ENCODE data around the gene FRS2.
A peak's percentile ranks its signal among the peaks of the same experiment; 100 is the strongest.

FRS2 gene, protein sequence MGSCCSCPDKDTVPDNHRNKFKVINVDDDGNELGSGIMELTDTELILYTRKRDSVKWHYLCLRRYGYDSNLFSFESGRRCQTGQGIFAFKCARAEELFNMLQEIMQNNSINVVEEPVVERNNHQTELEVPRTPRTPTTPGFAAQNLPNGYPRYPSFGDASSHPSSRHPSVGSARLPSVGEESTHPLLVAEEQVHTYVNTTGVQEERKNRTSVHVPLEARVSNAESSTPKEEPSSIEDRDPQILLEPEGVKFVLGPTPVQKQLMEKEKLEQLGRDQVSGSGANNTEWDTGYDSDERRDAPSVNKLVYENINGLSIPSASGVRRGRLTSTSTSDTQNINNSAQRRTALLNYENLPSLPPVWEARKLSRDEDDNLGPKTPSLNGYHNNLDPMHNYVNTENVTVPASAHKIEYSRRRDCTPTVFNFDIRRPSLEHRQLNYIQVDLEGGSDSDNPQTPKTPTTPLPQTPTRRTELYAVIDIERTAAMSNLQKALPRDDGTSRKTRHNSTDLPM

DNA sequence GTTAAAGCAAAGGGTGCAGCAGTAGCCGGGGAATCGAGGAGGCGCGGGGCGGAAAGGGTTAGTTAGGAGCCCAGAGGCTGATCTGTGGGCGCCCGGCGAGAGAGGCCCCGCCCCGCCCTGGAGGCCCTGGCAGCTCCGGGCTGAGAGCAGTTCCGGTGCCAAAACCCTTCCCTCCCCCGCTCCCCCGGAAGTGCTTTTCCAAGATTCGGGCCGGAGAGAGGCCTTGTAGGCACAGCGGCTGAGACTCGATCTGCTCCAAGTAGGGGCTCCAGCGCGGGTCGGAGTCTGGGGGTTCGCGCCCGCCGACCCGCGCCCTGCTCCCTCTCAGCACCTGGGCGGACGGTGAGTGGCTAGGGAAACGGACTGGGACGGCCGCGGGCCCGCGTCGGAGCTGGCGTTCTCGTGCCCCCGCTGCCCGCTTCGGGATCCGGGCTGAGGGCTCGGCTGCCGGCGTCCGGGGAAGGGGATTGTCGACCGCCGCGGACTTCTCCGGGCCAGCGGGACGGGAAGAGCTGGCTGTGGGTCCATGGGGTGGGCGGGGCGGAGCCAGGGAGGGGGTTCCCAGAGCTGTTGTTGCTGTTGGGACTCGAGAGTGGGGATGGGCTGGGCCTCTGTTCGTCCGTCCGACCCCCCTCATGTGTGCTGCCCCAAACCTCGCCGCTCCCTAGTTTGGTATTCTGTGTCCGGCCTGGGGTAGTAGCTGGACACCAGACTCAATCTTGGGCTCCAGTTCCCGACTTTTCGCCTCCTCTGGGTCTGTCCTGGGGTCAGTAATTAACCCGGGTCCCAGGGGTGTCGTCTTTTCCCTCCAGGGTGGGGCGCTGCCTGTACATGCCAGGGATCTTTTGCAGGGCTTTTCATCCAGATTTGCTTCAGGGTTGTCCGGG lies at the start of gene FRS2:
FRS2 (plus strand) TSS at position 200 of the 887 bp plus-strand sequence. CDS start 98,643 bp downstream, outside the sequence.
- no peaks in the 10 kb centered on the region for H3K36me3 ChIP-seq (ENCODE audit: control insufficient read depth, insufficient read depth, low read length)
- peak within 1 kb of the TSS; percentile 93 for H3K4me3 ChIP-seq (ENCODE audit: low read length)
- no peaks in the 10 kb centered on the region for H3K9me3 ChIP-seq (ENCODE audit: control insufficient read depth, low read length)
- H3K9ac ChIP-seq (ENCODE audit: low read length), result peak within 1 kb of the TSS; percentile 94
- H3K27me3 ChIP-seq (ENCODE audit: control insufficient read depth, insufficient read depth, low read length), result no peaks in the 10 kb centered on the region
- peaks cover 11% of the 10 kb centered on the region for H3K4me1 ChIP-seq (ENCODE audit: control insufficient read depth, insufficient read depth, low read length)

GRCh38 chr12:69421548-69421947 lies 48.6 kb upstream of the FRS2 start:
- H3K27me3 ChIP-seq (ENCODE audit: control insufficient read depth, insufficient read depth, low read length), result no peaks in the 10 kb centered on the region
- no peak overlapping the region for H3K4me3 ChIP-seq (ENCODE audit: low read length)
- H3K9ac ChIP-seq (ENCODE audit: low read length), result no peak overlapping the region
- H3K36me3 ChIP-seq (ENCODE audit: control insufficient read depth, insufficient read depth, low read length), result no peaks in the 10 kb centered on the region
- peaks cover under 1% of the 10 kb centered on the region for H3K4me1 ChIP-seq (ENCODE audit: control insufficient read depth, insufficient read depth, low read length)
- no peaks in the 10 kb centered on the region for H3K9me3 ChIP-seq (ENCODE audit: control insufficient read depth, low read length)

GRCh38 chr12:69423037-69423905 lies 46.9 kb upstream of the FRS2 start:
- Histone ChIP-seq H3K36me3 (ENCODE audit: control insufficient read depth, insufficient read depth, low read length) (no peaks in the 10 kb centered on the region), H3K27me3 (ENCODE audit: control insufficient read depth, insufficient read depth, low read length) (no peaks in the 10 kb centered on the region), H3K4me1 (ENCODE audit: control insufficient read depth, insufficient read depth, low read length) (no peaks in the 10 kb centered on the region), H3K9me3 (ENCODE audit: control insufficient read depth, low read length) (no peaks in the 10 kb centered on the region), H3K9ac (ENCODE audit: low read length) (no peak overlapping the region), H3K4me3 (ENCODE audit: low read length) (no peak overlapping the region)

DNA sequence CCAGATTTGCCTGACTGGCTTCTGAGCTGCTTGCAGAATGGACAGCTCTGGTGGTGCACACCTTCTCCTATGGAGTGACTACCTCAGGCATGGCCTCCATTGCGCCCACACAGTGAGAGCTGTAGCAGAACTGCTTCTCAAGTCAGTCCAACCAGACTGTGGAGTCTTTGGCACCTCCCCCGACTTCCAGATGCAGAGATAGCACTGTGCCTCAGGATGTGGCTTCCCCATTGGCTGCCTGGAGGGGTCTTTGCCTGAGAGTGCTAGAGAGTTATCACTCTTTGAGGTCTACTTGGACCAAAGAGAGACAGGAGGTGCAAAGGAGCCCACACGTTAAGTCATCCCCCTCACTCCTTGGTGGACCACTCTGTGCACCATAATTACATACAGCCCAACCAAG lies 44.8 kb upstream of the FRS2 start:
- Histone ChIP-seq H3K9me3 (ENCODE audit: control insufficient read depth, low read length) (no peaks in the 10 kb centered on the region), H3K4me1 (ENCODE audit: control insufficient read depth, insufficient read depth, low read length) (no peaks in the 10 kb centered on the region), H3K36me3 (ENCODE audit: control insufficient read depth, insufficient read depth, low read length) (no peaks in the 10 kb centered on the region), H3K27me3 (ENCODE audit: control insufficient read depth, insufficient read depth, low read length) (no peaks in the 10 kb centered on the region), H3K9ac (ENCODE audit: low read length) (no peak overlapping the region), H3K4me3 (ENCODE audit: low read length) (no peak overlapping the region)

DNA sequence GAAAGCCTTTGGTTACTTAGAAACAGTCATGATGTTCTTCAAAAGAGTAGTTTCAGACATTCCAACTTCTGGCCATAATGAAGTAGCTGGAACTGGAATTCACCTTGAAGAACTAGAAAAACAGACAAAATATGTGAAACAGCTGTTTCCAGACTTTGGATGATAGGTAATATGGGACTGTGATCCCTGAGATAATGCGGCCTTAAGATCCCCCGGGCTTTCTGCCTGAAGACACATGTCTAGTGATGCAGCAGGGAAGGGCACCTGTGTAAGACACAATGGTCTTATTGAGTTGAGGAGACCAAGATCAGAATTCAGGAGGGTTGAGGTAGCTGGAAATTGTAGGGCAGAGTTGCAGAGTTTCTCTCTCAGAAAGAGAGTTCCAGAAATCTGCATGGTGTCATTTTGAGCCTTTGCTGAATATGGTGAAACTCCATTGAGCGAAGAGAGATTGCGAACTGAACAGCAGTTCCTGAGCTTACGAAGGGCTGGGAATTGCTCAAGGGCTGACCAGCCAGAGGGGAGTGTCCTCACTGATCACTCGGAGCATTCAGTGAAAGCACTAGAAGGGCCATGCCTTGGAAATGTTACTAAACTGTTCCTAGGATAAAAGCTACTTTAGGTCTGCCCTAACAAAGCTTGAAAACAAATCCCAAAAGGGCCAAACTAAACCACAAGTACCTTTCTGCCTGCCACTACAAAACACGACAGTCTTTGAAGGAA lies 41.7 kb upstream of the FRS2 start:
- H3K27me3 ChIP-seq (ENCODE audit: control insufficient read depth, insufficient read depth, low read length), result no peaks in the 10 kb centered on the region
- H3K9ac ChIP-seq (ENCODE audit: low read length), result no peak overlapping the region
- H3K36me3 ChIP-seq (ENCODE audit: control insufficient read depth, insufficient read depth, low read length), result no peaks in the 10 kb centered on the region
- H3K9me3 ChIP-seq (ENCODE audit: control insufficient read depth, low read length), result no peaks in the 10 kb centered on the region
- H3K4me3 ChIP-seq (ENCODE audit: low read length), result no peak overlapping the region
- H3K4me1 ChIP-seq (ENCODE audit: control insufficient read depth, insufficient read depth, low read length), result no peaks in the 10 kb centered on the region

DNA sequence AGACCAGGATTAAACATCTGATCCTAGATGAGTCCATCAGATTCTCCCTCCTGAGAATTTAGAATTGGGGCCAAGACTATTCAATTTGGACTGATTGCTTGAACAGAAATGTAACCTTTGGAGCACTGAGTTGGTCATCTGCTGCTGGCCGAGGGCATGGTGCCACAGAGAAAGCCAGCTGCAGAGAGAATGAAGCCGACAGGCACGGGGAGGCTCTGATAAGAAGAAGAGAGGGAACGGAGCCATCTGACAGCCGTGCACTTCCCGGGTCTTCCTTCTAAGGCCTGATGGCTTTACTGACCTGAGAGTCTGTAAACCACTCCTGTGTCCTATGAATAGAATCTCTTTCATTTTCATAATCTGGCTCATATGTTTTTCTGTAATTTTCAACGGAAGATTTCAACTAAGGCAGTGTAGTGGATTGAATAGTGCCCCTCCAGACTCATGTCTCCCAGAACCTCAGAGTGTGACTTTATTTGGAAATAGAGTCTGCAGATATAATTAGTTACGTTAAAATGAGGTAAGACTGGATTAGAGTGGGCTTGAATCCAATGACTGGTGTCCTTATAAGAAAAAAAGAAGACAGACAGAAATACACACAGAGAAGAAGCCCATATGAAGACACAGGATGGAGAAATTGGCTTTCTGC lies 39.1 kb upstream of the FRS2 start:
- H3K9ac ChIP-seq (ENCODE audit: low read length), result no peak overlapping the region
- H3K4me3 ChIP-seq (ENCODE audit: low read length), result no peak overlapping the region
- no peaks in the 10 kb centered on the region for H3K27me3 ChIP-seq (ENCODE audit: control insufficient read depth, insufficient read depth, low read length)
- no peaks in the 10 kb centered on the region for H3K36me3 ChIP-seq (ENCODE audit: control insufficient read depth, insufficient read depth, low read length)
- H3K4me1 ChIP-seq (ENCODE audit: control insufficient read depth, insufficient read depth, low read length), result no peaks in the 10 kb centered on the region
- no peaks in the 10 kb centered on the region for H3K9me3 ChIP-seq (ENCODE audit: control insufficient read depth, low read length)

GRCh38 chr12:69431591-69432222 lies 38.5 kb upstream of the FRS2 start:
- Histone ChIP-seq H3K4me1 (ENCODE audit: control insufficient read depth, insufficient read depth, low read length) (no peaks in the 10 kb centered on the region), H3K36me3 (ENCODE audit: control insufficient read depth, insufficient read depth, low read length) (no peaks in the 10 kb centered on the region), H3K27me3 (ENCODE audit: control insufficient read depth, insufficient read depth, low read length) (no peaks in the 10 kb centered on the region), H3K4me3 (ENCODE audit: low read length) (no peak overlapping the region), H3K9me3 (ENCODE audit: control insufficient read depth, low read length) (no peaks in the 10 kb centered on the region), H3K9ac (ENCODE audit: low read length) (no peak overlapping the region)

DNA sequence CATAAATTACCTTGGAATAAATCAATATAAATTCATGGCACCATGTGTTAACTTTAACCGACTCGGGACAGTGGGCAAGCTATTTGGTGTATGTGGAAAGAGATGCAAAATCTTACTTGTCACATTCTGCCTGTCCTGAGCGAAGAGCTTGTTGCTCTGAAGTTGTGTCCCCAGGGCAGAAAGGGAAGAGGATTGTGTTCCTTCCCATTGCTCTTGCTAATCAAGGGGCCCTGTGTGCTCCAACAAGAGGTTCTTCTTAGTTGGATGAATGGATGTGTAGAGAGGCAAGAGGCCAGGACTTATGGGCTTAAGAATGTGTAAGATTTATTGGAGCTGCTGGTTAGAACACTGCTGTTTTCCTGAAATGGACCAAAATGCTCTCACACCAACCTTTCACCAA lies 36.5 kb upstream of the FRS2 start:
- Histone ChIP-seq H3K9ac (ENCODE audit: low read length) (no peak overlapping the region), H3K9me3 (ENCODE audit: control insufficient read depth, low read length) (no peaks in the 10 kb centered on the region), H3K27me3 (ENCODE audit: control insufficient read depth, insufficient read depth, low read length) (no peaks in the 10 kb centered on the region), H3K4me3 (ENCODE audit: low read length) (no peak overlapping the region), H3K4me1 (ENCODE audit: control insufficient read depth, insufficient read depth, low read length) (no peaks in the 10 kb centered on the region), H3K36me3 (ENCODE audit: control insufficient read depth, insufficient read depth, low read length) (no peaks in the 10 kb centered on the region)

DNA sequence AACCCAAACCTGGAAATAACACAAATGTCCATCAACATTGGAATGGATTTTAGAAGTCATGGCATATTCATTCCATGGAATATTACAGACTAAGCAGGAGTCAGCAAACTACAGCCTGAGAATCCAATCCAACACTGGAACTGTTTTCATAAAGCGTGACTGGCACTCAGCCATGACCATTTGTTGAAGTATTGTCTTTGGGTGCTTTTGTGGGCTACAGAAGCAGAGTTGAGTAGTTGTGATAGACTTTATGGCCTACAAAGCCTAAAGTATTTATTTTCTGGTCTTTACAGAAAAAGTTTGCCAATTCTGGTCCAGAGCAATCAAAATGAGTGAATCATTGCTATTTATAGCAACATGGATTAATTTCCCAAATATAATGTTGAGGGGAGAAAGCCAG lies 34.5 kb upstream of the FRS2 start:
- Histone ChIP-seq H3K4me1 (ENCODE audit: control insufficient read depth, insufficient read depth, low read length) (no peaks in the 10 kb centered on the region), H3K4me3 (ENCODE audit: low read length) (no peak overlapping the region), H3K9me3 (ENCODE audit: control insufficient read depth, low read length) (no peaks in the 10 kb centered on the region), H3K27me3 (ENCODE audit: control insufficient read depth, insufficient read depth, low read length) (no peaks in the 10 kb centered on the region), H3K9ac (ENCODE audit: low read length) (no peak overlapping the region), H3K36me3 (ENCODE audit: control insufficient read depth, insufficient read depth, low read length) (no peaks in the 10 kb centered on the region)

- Histone ChIP-seq H3K27me3 (ENCODE audit: control insufficient read depth, insufficient read depth, low read length) (no peaks in the 10 kb centered on the region), H3K4me1 (ENCODE audit: control insufficient read depth, insufficient read depth, low read length) (no peaks in the 10 kb centered on the region), H3K9me3 (ENCODE audit: control insufficient read depth, low read length) (no peaks in the 10 kb centered on the region), H3K9ac (ENCODE audit: low read length) (no peak overlapping the region), H3K4me3 (ENCODE audit: low read length) (no peak overlapping the region), H3K36me3 (ENCODE audit: control insufficient read depth, insufficient read depth, low read length) (no peaks in the 10 kb centered on the region)
Measured at GRCh38 chr12:69437073-69437472, 33.1 kb upstream of the FRS2 start.
